C4-2B (cell line): ENCODE measurements around the gene MRPL3.

Experiments used
- ZFX ChIP-seq: fragments of 450-650 bp; IDR thresholded peaks from 2 replicates; pipeline ENCODE4 v1.6.1; 2017
- TF ChIP-seq, protein P1 (sequence below): fragments of 450-650 bp; conservative IDR thresholded peaks from 2 replicates; pipeline ENCODE4 v1.5.1; 2017; ENCODE audit warnings: mild to moderate bottlenecking

DNA sequence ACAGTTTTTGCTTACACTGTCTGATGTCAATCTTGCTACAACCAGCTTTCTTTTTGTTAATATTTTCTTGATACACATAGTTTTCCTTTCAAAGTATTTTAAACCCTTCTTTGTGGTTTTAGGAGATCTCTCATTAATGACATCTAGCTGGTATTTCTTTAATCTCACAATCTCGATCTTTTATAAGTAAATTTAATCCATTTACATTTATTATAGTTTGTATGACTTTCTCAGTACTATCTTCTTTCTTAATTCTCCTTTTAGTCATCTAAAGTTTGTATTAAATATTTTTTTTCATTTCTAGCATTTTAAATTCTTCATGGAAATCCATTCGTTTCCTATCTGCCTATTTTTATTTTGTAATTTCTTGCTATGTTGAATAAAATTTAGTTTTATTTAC lies 55.4 kb downstream of the MRPL3 start:
- TF ChIP-seq, protein P1, sequence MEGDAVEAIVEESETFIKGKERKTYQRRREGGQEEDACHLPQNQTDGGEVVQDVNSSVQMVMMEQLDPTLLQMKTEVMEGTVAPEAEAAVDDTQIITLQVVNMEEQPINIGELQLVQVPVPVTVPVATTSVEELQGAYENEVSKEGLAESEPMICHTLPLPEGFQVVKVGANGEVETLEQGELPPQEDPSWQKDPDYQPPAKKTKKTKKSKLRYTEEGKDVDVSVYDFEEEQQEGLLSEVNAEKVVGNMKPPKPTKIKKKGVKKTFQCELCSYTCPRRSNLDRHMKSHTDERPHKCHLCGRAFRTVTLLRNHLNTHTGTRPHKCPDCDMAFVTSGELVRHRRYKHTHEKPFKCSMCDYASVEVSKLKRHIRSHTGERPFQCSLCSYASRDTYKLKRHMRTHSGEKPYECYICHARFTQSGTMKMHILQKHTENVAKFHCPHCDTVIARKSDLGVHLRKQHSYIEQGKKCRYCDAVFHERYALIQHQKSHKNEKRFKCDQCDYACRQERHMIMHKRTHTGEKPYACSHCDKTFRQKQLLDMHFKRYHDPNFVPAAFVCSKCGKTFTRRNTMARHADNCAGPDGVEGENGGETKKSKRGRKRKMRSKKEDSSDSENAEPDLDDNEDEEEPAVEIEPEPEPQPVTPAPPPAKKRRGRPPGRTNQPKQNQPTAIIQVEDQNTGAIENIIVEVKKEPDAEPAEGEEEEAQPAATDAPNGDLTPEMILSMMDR: no peak
- no peak for TF ChIP-seq ZFX
